ENCODE data around the gene OCLN.
A peak's percentile ranks its signal among the peaks of the same experiment; 100 is the strongest.
"Not testable (repeated sequence)": the region's sequence is repeated elsewhere in the genome, so short reads cannot be mapped to it uniquely, and the experiment has no call there.

OCLN gene

DNA sequence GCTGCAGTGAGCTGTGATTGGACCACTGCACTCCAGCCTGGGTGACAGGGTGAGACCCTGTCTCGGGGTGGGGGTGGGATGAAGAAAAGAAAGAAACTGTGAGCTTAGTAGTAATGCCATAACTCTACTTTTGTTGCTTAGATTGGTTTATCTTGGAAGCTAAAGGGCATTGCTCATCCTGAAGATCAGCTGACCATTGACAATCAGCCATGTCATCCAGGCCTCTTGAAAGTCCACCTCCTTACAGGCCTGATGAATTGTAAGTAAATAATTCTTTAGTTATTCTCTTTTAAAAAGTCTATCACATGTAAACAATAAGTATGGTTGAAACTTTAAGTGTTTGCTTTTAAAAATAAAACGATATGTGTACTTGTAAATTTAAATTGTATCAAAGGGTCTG is 11.4 kb downstream of the OCLN start:
- TF ChIP-seq, protein P1, sequence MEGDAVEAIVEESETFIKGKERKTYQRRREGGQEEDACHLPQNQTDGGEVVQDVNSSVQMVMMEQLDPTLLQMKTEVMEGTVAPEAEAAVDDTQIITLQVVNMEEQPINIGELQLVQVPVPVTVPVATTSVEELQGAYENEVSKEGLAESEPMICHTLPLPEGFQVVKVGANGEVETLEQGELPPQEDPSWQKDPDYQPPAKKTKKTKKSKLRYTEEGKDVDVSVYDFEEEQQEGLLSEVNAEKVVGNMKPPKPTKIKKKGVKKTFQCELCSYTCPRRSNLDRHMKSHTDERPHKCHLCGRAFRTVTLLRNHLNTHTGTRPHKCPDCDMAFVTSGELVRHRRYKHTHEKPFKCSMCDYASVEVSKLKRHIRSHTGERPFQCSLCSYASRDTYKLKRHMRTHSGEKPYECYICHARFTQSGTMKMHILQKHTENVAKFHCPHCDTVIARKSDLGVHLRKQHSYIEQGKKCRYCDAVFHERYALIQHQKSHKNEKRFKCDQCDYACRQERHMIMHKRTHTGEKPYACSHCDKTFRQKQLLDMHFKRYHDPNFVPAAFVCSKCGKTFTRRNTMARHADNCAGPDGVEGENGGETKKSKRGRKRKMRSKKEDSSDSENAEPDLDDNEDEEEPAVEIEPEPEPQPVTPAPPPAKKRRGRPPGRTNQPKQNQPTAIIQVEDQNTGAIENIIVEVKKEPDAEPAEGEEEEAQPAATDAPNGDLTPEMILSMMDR (IDR thresholded peaks at IDR 0.05; ENCODE audit: insufficient read depth, low read depth, low read length, missing control alignments) = no peak
- DNase-seq (ENCODE audit: low read depth) = no peak
- no peak overlapping the region for H3K4me3 ChIP-seq (ENCODE audit: low read length)

DNA sequence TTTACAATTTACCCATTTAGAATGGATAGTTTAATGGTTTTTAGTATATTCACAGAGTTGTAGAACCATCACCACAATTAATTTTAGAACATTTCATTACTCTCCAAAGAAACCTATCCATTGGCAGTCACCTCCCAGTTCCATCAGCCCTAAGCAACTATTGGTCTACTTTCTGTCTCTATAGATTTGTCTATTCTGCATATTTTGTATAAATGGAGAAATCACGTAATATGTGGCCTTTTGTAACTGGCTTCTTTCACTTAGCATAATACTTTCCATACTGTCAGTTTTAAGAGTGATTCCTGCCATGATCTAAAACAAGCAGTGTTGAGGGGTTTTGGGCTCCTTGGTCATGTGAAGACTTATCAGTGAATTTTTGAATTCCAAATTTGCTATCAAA is 12.7 kb downstream of the OCLN start:
- no peak for DNase-seq (ENCODE audit: low read depth)
- no peak overlapping the region for H3K4me3 ChIP-seq (ENCODE audit: low read length)
- TF ChIP-seq, protein P1 (IDR thresholded peaks at IDR 0.05; ENCODE audit: insufficient read depth, low read depth, low read length, missing control alignments) = no peak

DNA sequence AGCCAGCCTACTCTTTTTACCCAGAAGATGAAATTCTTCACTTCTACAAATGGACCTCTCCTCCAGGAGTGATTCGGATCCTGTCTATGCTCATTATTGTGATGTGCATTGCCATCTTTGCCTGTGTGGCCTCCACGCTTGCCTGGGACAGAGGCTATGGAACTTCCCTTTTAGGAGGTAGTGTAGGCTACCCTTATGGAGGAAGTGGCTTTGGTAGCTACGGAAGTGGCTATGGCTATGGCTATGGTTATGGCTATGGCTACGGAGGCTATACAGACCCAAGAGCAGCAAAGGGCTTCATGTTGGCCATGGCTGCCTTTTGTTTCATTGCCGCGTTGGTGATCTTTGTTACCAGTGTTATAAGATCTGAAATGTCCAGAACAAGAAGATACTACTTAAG is 16.6 kb downstream of the OCLN start:
- TF ChIP-seq, protein P1 (IDR thresholded peaks at IDR 0.05; ENCODE audit: insufficient read depth, low read depth, low read length, missing control alignments) = no peak
- DNase-seq (ENCODE audit: low read depth) = no peak
- no peak overlapping the region for H3K4me3 ChIP-seq (ENCODE audit: low read length)

DNA sequence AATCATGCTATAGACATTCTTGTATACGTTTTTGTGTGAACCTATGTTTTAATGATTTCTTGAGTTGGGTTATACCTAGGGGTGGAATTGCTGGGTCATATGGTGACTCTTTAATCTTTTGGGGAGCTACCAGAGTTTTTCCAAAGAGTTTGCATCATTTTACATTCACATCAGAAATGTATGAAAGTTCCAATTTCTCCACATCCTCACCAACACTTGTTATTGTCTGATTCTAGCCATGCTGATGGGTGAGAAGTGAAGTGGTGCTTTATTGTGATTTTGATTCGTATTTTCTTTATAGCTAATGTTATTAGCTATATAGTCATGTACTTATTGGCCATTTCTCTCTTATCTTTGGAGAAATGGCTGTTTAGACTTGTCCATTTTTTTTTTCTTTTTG is 18.1 kb downstream of the OCLN start:
- no peak for DNase-seq (ENCODE audit: low read depth)
- no peak overlapping the region for H3K4me3 ChIP-seq (ENCODE audit: low read length)
- TF ChIP-seq, protein P1 (IDR thresholded peaks at IDR 0.05; ENCODE audit: insufficient read depth, low read depth, low read length, missing control alignments) = no peak

DNA sequence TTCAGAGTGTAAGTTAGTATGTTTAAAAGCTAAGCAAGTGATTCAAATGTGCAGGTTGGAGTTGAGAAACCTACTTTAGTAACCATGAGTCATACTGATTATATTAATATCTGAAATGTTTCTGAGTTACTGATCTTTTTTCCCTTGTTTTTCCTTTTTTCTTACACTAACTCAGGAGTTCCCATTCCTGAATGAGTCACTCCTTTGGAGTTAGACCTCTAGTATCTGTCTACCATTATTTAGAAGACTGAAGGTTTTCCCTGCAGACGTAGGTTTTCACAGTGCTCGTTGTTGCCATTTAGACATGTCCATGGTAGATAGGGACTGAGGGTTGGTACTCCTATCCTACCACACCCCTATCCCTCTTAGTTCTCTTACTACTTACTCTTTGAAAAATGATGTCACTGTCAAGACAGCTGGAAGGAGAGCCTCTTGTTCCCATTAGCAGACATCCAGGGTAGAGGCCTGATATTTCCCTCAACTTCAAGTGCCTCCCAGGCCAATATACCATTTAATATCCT is 20.2 kb downstream of the OCLN start:
- peak; percentile 78 for DNase-seq (ENCODE audit: low read depth)
- no peak overlapping the region for H3K4me3 ChIP-seq (ENCODE audit: low read length)
- TF ChIP-seq, protein P1 (IDR thresholded peaks at IDR 0.05; ENCODE audit: insufficient read depth, low read depth, low read length, missing control alignments) = no peak

DNA sequence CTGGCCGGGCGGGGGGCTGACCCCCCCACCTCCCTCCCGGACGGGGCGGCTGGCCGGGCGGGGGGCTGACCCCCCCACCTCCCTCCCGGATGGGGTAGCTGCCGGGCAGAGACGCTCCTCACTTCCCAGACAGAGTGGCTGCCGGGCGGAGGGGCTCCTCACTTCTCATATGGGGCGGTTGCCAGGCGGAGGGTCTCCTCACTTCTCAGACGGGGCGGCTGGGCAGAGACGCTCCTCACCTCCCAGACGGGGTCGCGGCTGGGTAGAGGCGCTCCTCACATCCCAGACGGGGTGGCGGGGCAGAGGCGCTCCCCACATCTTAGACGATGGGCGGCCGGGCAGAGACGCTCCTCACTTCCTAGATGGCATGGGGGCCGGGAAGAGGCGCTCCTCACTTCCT is 23.0 kb downstream of the OCLN start:
- H3K4me3 ChIP-seq (ENCODE audit: low read length); DNase-seq (ENCODE audit: low read depth): not testable (repeated sequence)

DNA sequence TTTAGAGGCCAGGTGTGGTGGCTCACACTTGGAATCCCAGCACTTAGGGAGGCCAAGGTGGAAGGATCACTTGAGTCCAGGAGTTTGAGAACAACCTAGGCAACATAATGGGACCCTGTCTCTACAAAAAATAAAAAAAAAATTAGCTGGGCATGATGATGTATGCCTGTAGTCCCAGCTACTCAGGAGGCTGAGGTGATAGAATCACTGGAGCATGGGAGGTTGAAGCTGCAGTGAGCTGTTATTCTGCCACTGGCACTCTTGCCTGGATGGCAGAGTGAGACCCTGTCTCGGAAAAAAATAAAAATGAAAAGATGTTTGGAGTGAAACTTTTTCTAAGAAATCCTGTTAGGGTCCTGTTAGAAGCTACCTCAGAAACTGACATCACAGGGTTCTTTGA is 24.2 kb downstream of the OCLN start:
- TF ChIP-seq, protein P1 (IDR thresholded peaks at IDR 0.05; ENCODE audit: insufficient read depth, low read depth, low read length, missing control alignments) = no peak
- DNase-seq (ENCODE audit: low read depth) = no peak

More for the DNA sequence above, 24.2 kb downstream of the OCLN start:
- H3K4me3 ChIP-seq (ENCODE audit: low read length) = no peak overlapping the region

All from epithelial cell of esophagus (primary cell).